SU-DHL-6 (cell line): ENCODE data around the gene MED1.

Experiments
- H2AFZ ChIP-seq: fragments of 200-600 bp; sonication (generic); 2 replicates; pipeline ENCODE4 v1.6.1; 2014; ENCODE audit warnings: low read depth, mild to moderate bottlenecking, moderate library complexity, mixed read lengths, antibody characterized with exemption, low read length; ENCODE audit not compliant: severe bottlenecking
- H3F3A ChIP-seq: fragments of 200-600 bp; shearing (Covaris generic); 2 replicates; pipeline ENCODE4 v1.6.0; 2016; ENCODE audit warnings: antibody characterized with exemption, mild to moderate bottlenecking; ENCODE audit not compliant: insufficient read depth
- H3K27ac ChIP-seq: fragments of 200-600 bp; sonication (generic); 2 replicates; pipeline ENCODE4 v1.5.1; 2016; ENCODE audit warnings: low read depth, mild to moderate bottlenecking, low read length, moderate library complexity, mixed read lengths
- H3K27me3 ChIP-seq: fragments of 200-600 bp; sonication (generic), shearing (Covaris generic); 2 replicates; pipeline ENCODE4 v1.6.0; 2014; ENCODE audit warnings: mild to moderate bottlenecking, low read length
- H3K36me3 ChIP-seq: fragments of 200-600 bp; sonication (generic); 2 replicates; pipeline ENCODE4 v1.6.1; 2014; ENCODE audit warnings: mild to moderate bottlenecking, low read length, mixed read lengths
- H3K4me2 ChIP-seq: fragments of 300-600, 200-600 bp; shearing (Covaris generic), sonication (generic); 2 replicates; pipeline ENCODE4 v1.6.0; 2014; ENCODE audit warnings: low read length, low read depth, mild to moderate bottlenecking; ENCODE audit not compliant: poor library complexity, severe bottlenecking
- H3K4me3 ChIP-seq: fragments of 200-600 bp; sonication (generic); 2 replicates; pipeline ENCODE4 v1.5.1; 2014; ENCODE audit warnings: antibody characterized with exemption, low read length, mild to moderate bottlenecking, mixed read lengths; ENCODE audit not compliant: insufficient read depth, poor library complexity, severe bottlenecking
- H3K79me2 ChIP-seq: fragments of 200-600 bp; sonication (generic); 2 replicates; pipeline ENCODE4 v1.6.1; 2014; ENCODE audit warnings: mild to moderate bottlenecking, low read length, moderate library complexity; ENCODE audit not compliant: insufficient read depth
- H3K9ac ChIP-seq: fragments of 200-600 bp; sonication (generic); 2 replicates; pipeline ENCODE4 v1.7.0; 2014; ENCODE audit warnings: mild to moderate bottlenecking, low read length
- H3K9me2 ChIP-seq: fragments of 200-600 bp; sonication (generic); replicated peaks from 2 replicates; pipeline ENCODE4 v1.6.1; 2014; ENCODE audit warnings: low read length; ENCODE audit not compliant: insufficient read depth
- H3K9me3 ChIP-seq: fragments of 200-600 bp; sonication (generic); 2 replicates; pipeline ENCODE4 v1.6.1; 2014; ENCODE audit warnings: low read length, mixed read lengths; ENCODE audit not compliant: insufficient read depth
- H4K20me1 ChIP-seq: fragments of 200-600 bp; sonication (generic); 2 replicates; pipeline ENCODE4 v1.6.1; 2014; ENCODE audit warnings: low read depth, mild to moderate bottlenecking, antibody characterized with exemption, low read length, moderate library complexity, mixed read lengths
- CTCF ChIP-seq: fragments of 200-600 bp; sonication (generic); IDR thresholded peaks from one replicate; pipeline ENCODE4 v1.5.1; 2017; ENCODE audit warnings: antibody characterized with exemption, mild to moderate bottlenecking, low read length, moderate library complexity; ENCODE audit not compliant: insufficient read depth, poor library complexity, severe bottlenecking
- EZH2phosphoT487 ChIP-seq: fragments of 200-600 bp; sonication (generic), shearing (Covaris generic); conservative IDR thresholded peaks from 2 replicates; pipeline ENCODE4 v1.6.1; 2018; ENCODE audit warnings: mild to moderate bottlenecking, antibody characterized with exemption, low read length, moderate library complexity, mixed read lengths

MED1 gene

DNA sequence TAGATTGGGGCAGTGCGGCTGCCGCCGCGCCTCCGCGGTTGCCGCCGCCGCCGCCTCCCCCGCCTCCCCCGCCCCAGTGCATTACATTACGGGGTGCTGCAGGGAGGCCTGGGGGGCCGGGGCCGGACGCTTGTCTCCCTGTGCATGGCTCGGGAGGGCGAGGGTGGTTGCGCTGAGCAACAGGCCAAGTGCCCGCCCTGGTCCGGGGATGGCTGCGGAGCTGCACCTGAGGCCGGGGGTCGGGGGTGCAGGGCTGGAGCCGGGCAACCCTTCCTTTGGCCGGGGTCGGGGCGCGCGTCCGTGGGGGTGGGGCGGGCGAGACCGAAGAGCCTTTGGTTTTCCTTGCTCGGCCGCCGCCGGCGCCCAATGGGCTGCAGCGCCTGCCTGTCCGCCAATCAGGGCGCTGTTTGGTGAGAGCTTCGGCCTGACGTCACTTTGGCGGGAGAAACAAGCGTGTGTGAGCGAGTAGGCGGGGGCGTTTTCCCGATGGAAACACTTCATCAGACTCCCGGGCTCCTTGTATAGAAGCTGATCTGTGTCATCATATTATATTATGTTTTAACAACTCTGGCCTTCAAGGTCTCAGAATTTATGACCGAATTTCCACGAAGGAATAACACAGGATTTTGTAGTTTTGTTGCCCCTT is 48.7 kb downstream of the MED1 start:
- peak overlapping the region; percentile 91 for H3K4me3 ChIP-seq
- H3K9me3 ChIP-seq: no peaks in the 10 kb centered on the region
- no peaks in the 10 kb centered on the region for H3K27me3 ChIP-seq
- H4K20me1 ChIP-seq: 0 out of 2 replicates have a peak, but pooled peaks cover 4% of the 10 kb centered on the region
- TF ChIP-seq EZH2phosphoT487 (no peak), CTCF (no peak)
- peaks cover 5% of the 10 kb centered on the region; the same call in 1 of the 2 replicates for H3K36me3 ChIP-seq
- H2AFZ ChIP-seq: peak overlapping the region; percentile 98
- H3K27ac ChIP-seq: peak overlapping the region; percentile 21
- peak overlapping the region; percentile 64 for H3K4me2 ChIP-seq
- H3F3A ChIP-seq: peaks cover 34% of the 10 kb centered on the region
- no peaks in the 10 kb centered on the region for H3K9me2 ChIP-seq
- no peaks in the 10 kb centered on the region for H3K79me2 ChIP-seq
- peak overlapping the region; percentile 68 for H3K9ac ChIP-seq

- Histone ChIP-seq H3K36me3 (peaks cover 3% of the 10 kb centered on the region; the same call in 1 of the 2 replicates), H3F3A (peaks cover 34% of the 10 kb centered on the region), H3K9me3 (no peaks in the 10 kb centered on the region), H3K9ac (peak within 1 kb of the TSS; percentile 68), H3K4me2 (peak within 1 kb of the TSS; percentile 64), H3K9me2 (no peaks in the 10 kb centered on the region), H3K27me3 (no peaks in the 10 kb centered on the region), H2AFZ (peak within 1 kb of the TSS; percentile 98), H4K20me1 (0 out of 2 replicates have a peak, but pooled peaks cover 4% of the 10 kb centered on the region), H3K4me3 (peak within 1 kb of the TSS; percentile 91), H3K27ac (peak within 1 kb of the TSS; percentile 21), H3K79me2 (no peaks in the 10 kb centered on the region)
- TF ChIP-seq CTCF: no peak
- TF ChIP-seq EZH2phosphoT487: no peak
Observed at GRCh38 chr17:39401412-39402243, 49.4 kb downstream of the MED1 start, which contains the start of gene FBXL20. Gene FBXL20, minus strand, starts transcription at chr17:39401626. Its CDS starts 224 bp downstream, at chr17:39401402.

DNA sequence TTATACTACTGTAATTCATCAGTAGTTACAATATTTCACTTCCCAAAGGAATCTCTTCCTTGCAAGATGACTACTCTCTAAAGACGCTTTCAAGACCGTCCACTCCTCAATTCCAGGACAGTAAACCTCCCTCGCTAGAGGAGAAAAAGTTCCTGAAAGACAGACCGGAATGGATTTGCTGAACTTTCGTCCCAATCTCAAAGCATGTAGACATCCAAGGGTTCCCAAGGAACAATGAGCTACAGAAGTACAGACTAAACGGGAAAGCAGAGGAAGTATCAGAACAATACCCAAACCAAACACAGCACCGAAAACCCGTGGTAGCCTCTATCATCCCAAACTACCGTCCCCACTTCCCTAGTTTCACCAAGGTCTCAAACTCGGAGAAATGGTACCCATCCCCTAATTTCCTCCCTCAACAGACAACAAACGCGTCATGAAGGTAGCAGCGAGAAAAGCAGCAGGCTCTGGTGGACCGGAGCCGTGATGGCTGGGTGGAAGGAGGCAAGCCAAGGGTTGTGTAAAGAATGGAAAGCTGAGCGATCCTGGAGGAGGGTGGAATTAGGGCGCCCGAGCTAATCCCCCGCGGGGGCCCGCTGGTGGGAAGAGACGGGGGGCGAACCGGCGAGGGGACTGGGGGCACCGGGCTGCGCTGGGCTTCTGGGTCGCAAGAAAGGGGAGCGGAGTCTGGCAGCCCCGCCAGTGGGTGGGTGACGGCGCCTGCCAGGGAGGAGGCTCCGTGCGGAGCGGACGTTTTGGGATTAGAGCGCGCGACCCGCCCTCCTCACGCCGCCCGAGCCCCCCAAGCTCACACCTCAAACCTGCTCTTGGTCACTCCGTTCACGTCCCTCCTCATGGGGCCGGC is 50.3 kb downstream of the MED1 start:
- Histone ChIP-seq H3K79me2 (no peaks in the 10 kb centered on the region), H2AFZ (peak overlapping the region; percentile 91), H3K4me3 (peak overlapping the region; percentile 91), H3K4me2 (peak overlapping the region; percentile 64), H3K27me3 (no peaks in the 10 kb centered on the region), H3K9me2 (no peaks in the 10 kb centered on the region), H3K9ac (peak overlapping the region; percentile 68), H3K9me3 (no peaks in the 10 kb centered on the region), H3F3A (peaks cover 30% of the 10 kb centered on the region), H4K20me1 (0 out of 2 replicates have a peak, but pooled peaks cover 4% of the 10 kb centered on the region), H3K27ac (no peak overlapping the region), H3K36me3 (no peaks in the 10 kb centered on the region)
- TF ChIP-seq EZH2phosphoT487: no peak
- no peak for TF ChIP-seq CTCF
